GM19193 (cell line): Measurements from ENCODE around the gene UBXN1.

ENCODE experiments used
- POLR2A ChIP-seq: IDR thresholded peaks from 4 replicates; pipeline ENCODE4 v1.6.1; 2011; ENCODE audit not compliant: insufficient read depth, insufficient read length; ENCODE audit errors: extremely low read depth

UBXN1 gene

DNA sequence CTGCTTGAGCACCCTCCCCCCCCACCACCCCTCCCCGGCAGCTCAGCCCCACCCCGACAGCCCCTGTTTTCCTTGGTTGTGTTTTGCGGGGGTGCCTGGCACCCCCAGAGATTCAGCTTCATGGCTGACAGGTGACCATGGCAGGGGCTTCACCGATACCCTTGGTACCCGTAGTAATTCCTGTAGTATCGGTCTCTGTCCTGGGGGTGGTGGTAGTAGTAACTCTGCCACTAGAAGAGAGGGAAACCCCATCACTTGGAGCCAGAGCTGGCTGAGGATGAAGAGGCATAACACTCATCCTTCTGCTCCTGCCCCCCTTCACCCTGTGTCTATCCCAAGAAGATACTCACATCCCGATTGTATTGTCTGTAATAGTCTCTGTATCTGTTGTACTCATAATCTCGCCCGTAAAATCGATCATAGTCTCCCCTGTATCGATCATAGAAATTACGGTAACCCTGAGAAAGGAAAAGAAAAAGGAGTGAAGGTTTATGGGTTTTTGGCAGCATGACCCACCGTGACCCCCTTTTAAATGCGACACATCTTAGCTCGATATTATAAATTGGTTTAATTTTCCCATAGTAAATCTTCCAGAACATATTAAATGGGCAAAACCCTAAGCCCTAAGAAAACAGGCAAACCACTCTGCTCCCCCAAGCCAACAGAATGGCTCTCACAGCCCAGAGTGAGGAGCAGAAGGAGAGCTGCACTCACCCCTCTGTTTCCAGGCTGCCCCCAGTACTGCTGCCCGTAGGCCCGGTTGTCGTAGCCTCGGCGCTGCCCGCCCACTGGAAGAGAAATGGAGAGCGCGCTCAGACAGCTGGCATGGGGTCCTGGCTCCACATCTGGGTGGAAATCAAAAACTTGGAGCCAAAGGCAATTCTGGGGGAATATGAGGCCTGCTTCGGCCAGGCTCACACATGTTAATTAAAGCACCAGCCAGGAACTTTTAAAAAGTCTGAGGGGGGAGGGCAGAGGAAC is 36.6 kb upstream of the UBXN1 start:
- no peak for TF ChIP-seq POLR2A

- no peak for TF ChIP-seq POLR2A
Observed at GRCh38 chr11:62713343-62713742, 34.5 kb upstream of the UBXN1 start.

DNA sequence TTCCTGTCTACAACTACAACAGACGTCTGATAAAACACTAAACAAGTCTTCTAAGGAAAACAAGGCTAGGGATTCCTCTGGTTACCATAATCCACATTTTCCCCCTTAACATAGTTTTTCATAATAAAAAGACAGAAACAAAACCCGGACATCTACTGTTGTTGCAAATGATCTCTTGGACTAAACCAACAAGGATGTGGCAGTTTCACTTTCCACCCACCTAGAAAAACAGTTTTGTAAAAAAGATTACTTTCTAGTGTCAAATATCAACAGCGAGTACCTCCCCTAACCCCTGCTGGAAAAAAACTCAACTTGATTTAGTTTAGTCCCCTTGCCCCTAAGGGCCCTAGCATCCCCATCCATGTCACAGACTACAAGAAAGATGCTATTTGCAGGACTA is 34.0 kb upstream of the UBXN1 start:
- TF ChIP-seq POLR2A, result no peak

DNA sequence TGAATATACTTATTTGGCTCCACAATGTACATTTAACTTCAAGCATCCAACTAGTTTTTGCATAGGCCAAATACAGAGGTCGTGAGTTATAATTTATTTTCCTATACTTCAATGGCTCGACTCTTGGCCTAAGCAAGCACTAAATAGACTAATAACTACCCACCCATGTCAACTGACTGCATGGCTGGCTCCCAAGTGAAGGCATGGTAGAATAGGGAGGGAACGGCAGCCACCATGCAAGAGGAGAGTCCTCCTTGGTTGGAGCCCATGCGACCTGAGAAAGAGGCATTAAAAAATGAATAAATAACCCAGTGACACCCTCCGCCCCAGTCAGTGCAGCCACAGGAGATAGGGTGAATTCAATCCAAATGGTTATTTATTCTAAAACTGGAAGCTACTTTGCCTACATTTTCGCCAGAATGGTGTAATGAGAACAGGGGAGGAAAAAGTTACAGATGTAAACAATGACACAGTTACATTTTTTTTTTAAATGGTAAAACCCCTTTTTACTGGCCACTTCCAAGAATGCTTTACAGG is 33.5 kb upstream of the UBXN1 start:
- TF ChIP-seq POLR2A, result no peak

DNA sequence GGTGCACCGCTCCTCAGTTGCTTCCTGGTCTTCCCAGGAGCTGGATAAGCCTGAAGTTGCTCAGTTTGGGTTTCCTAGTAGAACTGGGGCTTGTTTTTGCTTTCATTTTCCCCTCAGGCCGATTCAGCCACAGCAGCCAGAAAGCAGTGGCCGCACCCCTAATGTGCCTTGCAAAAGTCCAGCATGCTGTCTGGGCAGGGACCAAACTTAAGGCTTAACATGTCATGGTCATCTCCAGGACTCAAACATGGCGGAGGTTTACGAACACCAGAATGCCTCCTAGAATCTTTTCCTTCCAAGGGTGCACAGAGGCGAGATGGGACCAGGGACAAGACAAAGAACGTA is 31.1 kb upstream of the UBXN1 start:
- no peak for TF ChIP-seq POLR2A

- TF ChIP-seq POLR2A, result peak; percentile 80
Observed at GRCh38 chr11:62709247-62710000, 30.6 kb upstream of the UBXN1 start.

DNA sequence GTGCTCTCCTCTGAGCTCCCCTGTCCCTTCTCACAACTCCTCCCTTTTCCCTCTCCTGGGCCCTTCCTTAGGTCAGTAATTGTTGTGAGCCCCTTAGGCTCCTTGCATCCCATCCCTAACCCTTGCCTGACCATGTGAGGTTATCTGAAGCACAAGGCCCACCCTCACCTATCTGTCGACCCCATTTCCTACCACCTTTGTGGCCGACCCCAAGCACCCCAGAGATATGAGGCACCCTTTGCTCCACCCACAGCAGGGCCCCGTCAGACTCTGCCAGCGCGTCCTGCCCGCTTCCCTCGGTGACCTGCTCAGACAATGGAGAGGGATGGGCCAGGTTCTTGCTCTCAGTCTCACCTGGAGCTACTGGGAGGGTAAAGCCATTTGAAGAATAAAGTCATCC is 29.9 kb upstream of the UBXN1 start:
- no peak for TF ChIP-seq POLR2A

- TF ChIP-seq POLR2A, result no peak
Observed at GRCh38 chr11:62708392-62708791, 29.5 kb upstream of the UBXN1 start.

- TF ChIP-seq POLR2A, result no peak
Observed at GRCh38 chr11:62707277-62707861, 28.5 kb upstream of the UBXN1 start, which contains the start of the genes BSCL2 and GNG3. BSCL2 (minus strand) TSS chr11:62707424; CDS start chr11:62707195, 229 bp downstream. GNG3 (plus strand) TSS chr11:62707676; CDS start chr11:62708296, 620 bp downstream.

GRCh38 chr11:62706850-62707247 is 28.0 kb upstream of the UBXN1 start:
- TF ChIP-seq POLR2A, result no peak

- TF ChIP-seq POLR2A, result peak; percentile 65
Observed at GRCh38 chr11:62705880-62706849, 27.3 kb upstream of the UBXN1 start.

DNA sequence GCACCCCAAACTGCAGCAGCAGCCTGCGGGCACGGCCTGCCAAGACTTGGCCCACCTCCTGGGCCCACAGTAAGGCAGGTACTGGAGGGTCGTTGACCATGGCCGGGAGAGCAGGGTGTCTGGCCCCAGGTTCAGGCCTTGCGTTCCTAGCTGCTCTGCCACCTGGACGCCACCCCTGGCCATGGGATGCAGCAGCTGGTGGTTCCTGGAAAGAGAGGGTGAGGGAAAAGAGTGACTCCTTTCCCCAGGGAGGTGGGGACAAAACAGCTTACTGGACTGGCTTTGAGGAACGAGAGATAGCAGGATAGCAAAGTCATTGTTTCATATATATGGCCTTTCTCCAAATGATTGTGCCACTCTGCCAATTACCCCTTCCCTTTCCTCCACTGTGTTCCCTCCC is 26.5 kb upstream of the UBXN1 start:
- TF ChIP-seq POLR2A, result no peak

GRCh38 chr11:62702246-62702645 is 23.4 kb upstream of the UBXN1 start:
- no peak for TF ChIP-seq POLR2A

DNA sequence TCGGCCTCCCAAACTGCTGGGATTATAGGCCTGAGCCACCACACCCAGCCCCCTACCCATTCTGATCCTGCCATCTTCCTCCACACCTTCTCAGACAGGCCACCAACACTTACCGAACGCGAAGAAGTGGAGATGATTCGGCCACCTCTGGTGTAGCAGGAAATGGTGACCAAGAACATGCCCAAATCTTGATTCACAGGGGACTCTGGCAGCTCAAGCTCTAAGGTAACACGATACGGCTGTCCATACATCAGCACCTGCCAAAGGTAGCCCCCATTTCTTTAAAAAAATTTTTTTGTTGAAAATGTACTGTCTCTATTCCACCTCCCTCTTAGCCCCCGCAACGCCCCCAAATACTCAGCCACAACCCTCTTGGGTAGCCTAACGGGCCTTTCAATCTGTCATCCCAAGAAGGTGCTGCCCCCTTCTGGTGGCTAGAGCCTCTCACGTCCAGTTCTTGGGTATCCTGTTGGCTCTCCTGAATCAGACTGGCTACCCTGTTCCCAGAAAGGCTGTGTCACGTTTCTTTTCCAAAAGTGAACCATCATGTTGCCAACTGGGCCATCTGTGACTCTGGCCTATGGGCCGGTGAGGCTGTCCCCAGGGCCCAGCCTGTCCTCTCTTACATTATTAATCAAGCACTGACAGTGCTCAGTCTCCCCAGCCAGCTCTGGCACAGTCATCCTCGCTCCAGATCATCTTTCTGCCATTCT is 15.7 kb upstream of the UBXN1 start:
- no peak for TF ChIP-seq POLR2A
